Neural crest cell (in vitro differentiated cells): ENCODE results near the gene LRRK1. TPM values are rescaled to one million over a fixed set of nuclear protein-coding genes. Genes with fewer than 3 reads are reported as not detected.

Source experiments
- DNase-seq: peaks from one replicate; pipeline ENCODE4 v3.0.0; 2021; ENCODE audit warnings: low read depth, mixed read lengths, low spot score
- H3K27ac Mint-ChIP-seq: one replicate; pipeline ENCODE4 v1.8.0; 2021; ENCODE audit warnings: mild to moderate bottlenecking, mixed read lengths; ENCODE audit not compliant: unreplicated experiment
- H3K27me3 Mint-ChIP-seq: 2 replicates; pipeline ENCODE4 v1.8.0; 2021; ENCODE audit warnings: low read depth, mild to moderate bottlenecking, mixed read lengths
- H3K36me3 Mint-ChIP-seq: 2 replicates; pipeline ENCODE4 v1.8.0; 2021; ENCODE audit warnings: low read depth, mild to moderate bottlenecking, mixed read lengths
- H3K4me1 Mint-ChIP-seq: 2 replicates; pipeline ENCODE4 v1.8.0; 2021; ENCODE audit warnings: mixed read lengths
- H3K4me3 Mint-ChIP-seq: one replicate; pipeline ENCODE4 v1.8.0; 2021; ENCODE audit warnings: mild to moderate bottlenecking, mixed read lengths
- H3K9me3 Mint-ChIP-seq: 2 replicates; pipeline ENCODE4 v1.8.0; 2021; ENCODE audit warnings: mixed read lengths
- CTCF ChIP-seq: fragments of 200-600 bp; sonication (generic); conservative IDR thresholded peaks from 2 replicates; pipeline ENCODE4 v1.5.0; 2021; ENCODE audit warnings: antibody characterized with exemption, mild to moderate bottlenecking
- total RNA-seq: library from RNA; stranded (reverse); gene quantifications from 2 replicates; pipeline ENCODE4 v1.2.1, GENCODE V29; 2021

LRRK1 gene
- total RNA-seq, 1 donor from 2014 or later, result 1.7 TPM

- H3K27me3 Mint-ChIP-seq, result peaks cover 2% of the 10 kb centered on the region
- no peak overlapping the region for H3K4me3 Mint-ChIP-seq
- H3K4me1 Mint-ChIP-seq, result peaks cover 41% of the 10 kb centered on the region
- TF ChIP-seq CTCF, result no peak
- H3K9me3 Mint-ChIP-seq, result no peaks in the 10 kb centered on the region
- no peak overlapping the region for H3K27ac Mint-ChIP-seq
- H3K36me3 Mint-ChIP-seq, result no peaks in the 10 kb centered on the region
- no peak for DNase-seq
Measured at GRCh38 chr15:101020451-101020850, 101.3 kb downstream of the LRRK1 start.

GRCh38 chr15:101020945-101021344, 101.8 kb downstream of the LRRK1 start:
- no peaks in the 10 kb centered on the region for H3K36me3 Mint-ChIP-seq
- no peak for TF ChIP-seq CTCF
- DNase-seq, result no peak
- H3K4me1 Mint-ChIP-seq, result peaks cover 40% of the 10 kb centered on the region
- H3K27me3 Mint-ChIP-seq, result peaks cover 2% of the 10 kb centered on the region
- no peak overlapping the region for H3K27ac Mint-ChIP-seq
- no peak overlapping the region for H3K4me3 Mint-ChIP-seq
- no peaks in the 10 kb centered on the region for H3K9me3 Mint-ChIP-seq

GRCh38 chr15:101022306-101022705, 103.1 kb downstream of the LRRK1 start:
- TF ChIP-seq CTCF, result no peak
- H3K4me1 Mint-ChIP-seq, result peaks cover 44% of the 10 kb centered on the region
- no peak overlapping the region for H3K27ac Mint-ChIP-seq
- no peak overlapping the region for H3K4me3 Mint-ChIP-seq
- H3K27me3 Mint-ChIP-seq, result peaks cover 2% of the 10 kb centered on the region
- no peaks in the 10 kb centered on the region for H3K9me3 Mint-ChIP-seq
- H3K36me3 Mint-ChIP-seq, result no peaks in the 10 kb centered on the region
- no peak for DNase-seq

DNA sequence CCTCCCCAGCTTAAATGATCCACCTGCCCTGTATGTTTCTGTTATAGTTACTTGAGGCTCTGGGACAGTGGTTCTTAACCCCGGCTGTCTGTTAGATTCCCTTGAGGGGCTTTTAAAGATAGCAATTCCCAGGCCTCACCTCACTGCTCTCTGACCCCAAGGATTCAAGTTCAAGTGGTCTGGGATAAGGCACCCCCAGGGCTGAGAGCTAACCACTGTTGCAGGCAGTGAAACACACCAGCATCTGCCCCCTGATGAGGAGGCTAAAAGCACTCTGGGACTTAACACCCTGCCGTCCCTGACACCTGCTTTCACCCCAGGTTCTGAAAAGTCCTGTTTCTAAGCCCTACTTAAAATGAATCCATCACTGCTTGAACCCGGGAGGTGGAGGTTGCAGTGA, 103.7 kb downstream of the LRRK1 start:
- no peak for DNase-seq
- Mint-ChIP-seq H3K27me3 (peaks cover 4% of the 10 kb centered on the region), H3K4me1 (peaks cover 48% of the 10 kb centered on the region), H3K9me3 (no peaks in the 10 kb centered on the region), H3K36me3 (no peaks in the 10 kb centered on the region), H3K27ac (no peak overlapping the region), H3K4me3 (no peak overlapping the region)
- TF ChIP-seq CTCF, result no peak

DNA sequence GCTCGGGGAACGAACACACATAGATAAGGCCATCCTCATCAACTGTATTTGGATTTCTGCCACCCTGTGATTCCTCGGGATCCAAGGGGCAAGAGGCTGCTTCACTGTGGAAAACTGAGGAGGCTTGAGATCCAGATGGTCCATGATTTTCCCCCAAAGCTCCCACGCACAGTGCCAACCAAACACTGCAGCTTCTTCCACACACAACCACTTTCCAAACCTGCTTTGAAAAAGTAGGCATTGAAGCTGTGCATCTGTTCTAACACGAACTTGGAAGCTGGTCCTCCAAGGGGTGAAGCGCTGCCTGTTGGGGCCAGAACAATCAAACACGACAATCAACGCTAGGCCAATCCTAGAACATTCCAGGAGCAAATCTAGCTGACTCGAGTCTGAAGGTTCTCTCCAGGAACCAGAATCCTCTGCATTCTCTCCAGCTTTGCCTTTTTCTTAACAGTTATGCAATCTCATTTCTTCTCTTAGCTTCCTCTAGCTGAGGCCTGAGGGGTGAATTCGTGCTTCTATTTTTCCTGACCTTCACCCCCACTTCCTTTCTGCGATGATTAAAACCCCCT, 104.4 kb downstream of the LRRK1 start:
- peak overlapping the region; percentile 45 for H3K4me3 Mint-ChIP-seq
- TF ChIP-seq CTCF, result no peak
- peaks cover 53% of the 10 kb centered on the region for H3K4me1 Mint-ChIP-seq
- H3K27me3 Mint-ChIP-seq, result peaks cover 4% of the 10 kb centered on the region
- H3K36me3 Mint-ChIP-seq, result no peaks in the 10 kb centered on the region
- DNase-seq, result no peak
- peak overlapping the region; percentile 64 for H3K27ac Mint-ChIP-seq
- H3K9me3 Mint-ChIP-seq, result no peaks in the 10 kb centered on the region
